Measurements from ENCODE around the gene NTHL1. TPM values are rescaled to one million over a fixed set of nuclear protein-coding genes. Genes with fewer than 3 reads are reported as not detected.

The NTHL1 gene
- total RNA-seq, 1 experiment from 2014 or later: 93.3 TPM

DNA sequence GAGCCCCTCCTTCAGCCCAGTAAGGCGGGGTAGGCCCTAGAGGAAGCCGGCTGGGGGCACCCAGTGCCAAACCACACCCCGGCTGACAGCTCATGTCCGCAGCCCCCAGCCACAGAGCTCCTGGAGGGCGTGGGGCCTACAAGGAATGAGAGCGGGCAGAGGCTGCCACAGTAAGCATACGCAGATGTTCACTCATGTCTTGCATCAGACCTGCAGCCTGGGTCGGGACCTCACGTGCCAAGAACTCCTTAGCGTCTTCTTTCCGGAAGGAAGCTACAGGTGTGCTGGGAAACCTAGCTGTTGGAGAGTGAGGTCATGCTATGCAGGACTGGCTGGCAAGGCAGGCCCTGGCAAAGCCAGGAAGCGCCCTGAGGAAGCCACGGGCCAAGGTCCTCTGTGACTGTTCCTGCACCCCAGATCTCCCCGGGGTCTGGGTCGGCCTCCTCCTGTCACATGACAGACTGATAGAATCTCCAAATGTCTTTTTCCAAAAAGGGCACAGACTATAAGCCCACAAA, 39.6 kb downstream of the NTHL1 start (continued):
- TF ChIP-seq, protein P1, sequence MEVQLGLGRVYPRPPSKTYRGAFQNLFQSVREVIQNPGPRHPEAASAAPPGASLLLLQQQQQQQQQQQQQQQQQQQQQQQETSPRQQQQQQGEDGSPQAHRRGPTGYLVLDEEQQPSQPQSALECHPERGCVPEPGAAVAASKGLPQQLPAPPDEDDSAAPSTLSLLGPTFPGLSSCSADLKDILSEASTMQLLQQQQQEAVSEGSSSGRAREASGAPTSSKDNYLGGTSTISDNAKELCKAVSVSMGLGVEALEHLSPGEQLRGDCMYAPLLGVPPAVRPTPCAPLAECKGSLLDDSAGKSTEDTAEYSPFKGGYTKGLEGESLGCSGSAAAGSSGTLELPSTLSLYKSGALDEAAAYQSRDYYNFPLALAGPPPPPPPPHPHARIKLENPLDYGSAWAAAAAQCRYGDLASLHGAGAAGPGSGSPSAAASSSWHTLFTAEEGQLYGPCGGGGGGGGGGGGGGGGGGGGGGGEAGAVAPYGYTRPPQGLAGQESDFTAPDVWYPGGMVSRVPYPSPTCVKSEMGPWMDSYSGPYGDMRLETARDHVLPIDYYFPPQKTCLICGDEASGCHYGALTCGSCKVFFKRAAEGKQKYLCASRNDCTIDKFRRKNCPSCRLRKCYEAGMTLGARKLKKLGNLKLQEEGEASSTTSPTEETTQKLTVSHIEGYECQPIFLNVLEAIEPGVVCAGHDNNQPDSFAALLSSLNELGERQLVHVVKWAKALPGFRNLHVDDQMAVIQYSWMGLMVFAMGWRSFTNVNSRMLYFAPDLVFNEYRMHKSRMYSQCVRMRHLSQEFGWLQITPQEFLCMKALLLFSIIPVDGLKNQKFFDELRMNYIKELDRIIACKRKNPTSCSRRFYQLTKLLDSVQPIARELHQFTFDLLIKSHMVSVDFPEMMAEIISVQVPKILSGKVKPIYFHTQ (CRISPR knock-in tag; IDR thresholded peaks at IDR 0.05): no peak
- TF ChIP-seq, protein P2, sequence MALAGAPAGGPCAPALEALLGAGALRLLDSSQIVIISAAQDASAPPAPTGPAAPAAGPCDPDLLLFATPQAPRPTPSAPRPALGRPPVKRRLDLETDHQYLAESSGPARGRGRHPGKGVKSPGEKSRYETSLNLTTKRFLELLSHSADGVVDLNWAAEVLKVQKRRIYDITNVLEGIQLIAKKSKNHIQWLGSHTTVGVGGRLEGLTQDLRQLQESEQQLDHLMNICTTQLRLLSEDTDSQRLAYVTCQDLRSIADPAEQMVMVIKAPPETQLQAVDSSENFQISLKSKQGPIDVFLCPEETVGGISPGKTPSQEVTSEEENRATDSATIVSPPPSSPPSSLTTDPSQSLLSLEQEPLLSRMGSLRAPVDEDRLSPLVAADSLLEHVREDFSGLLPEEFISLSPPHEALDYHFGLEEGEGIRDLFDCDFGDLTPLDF (CRISPR knock-in tag; IDR thresholded peaks at IDR 0.05): no peak
- TF ChIP-seq, protein P3, sequence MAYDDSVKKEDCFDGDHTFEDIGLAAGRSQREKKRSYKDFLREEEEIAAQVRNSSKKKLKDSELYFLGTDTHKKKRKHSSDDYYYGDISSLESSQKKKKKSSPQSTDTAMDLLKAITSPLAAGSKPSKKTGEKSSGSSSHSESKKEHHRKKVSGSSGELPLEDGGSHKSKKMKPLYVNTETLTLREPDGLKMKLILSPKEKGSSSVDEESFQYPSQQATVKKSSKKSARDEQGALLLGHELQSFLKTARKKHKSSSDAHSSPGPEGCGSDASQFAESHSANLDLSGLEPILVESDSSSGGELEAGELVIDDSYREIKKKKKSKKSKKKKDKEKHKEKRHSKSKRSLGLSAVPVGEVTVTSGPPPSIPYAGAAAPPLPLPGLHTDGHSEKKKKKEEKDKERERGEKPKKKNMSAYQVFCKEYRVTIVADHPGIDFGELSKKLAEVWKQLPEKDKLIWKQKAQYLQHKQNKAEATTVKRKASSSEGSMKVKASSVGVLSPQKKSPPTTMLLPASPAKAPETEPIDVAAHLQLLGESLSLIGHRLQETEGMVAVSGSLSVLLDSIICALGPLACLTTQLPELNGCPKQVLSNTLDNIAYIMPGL (CRISPR knock-in tag; IDR thresholded peaks at IDR 0.05): no peak

DNA sequence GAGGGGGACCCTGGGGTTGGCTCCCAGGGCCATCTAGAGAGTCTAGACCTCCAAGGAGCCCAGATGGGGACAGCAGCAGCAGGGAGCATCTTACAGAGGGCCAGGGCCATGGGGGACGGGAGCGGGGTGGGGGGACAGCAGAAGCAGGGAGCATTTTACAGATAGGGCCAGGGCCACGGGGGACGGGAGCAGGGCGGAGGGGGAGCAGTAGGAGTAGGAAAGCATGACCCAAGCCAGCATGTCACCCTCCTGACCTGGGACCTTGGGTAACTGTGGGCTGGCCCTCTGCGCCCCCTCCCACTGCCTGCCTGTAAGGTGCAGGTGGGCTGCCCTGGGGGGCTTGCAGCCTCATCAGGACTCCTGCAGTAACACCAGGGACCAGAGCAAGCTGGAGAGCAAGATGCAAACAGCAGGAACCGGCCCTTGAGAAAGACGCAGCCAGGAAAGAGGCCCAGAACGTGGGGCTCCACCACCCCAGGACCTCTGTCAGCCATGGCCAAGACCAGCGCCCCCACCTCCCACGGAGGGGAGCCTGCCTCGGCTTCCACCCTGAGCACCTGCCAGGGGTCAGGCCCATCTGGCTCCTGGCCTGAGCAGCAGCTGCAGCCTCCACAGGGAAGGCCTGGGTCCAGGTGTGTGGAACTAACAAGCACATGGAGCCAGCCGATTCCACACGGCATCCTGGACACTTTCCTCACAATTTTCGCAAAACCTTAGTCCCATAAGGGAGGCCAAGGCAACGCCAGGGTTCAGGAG, 40.4 kb downstream of the NTHL1 start:
- H3K27ac Mint-ChIP-seq: peak overlapping the region; percentile 65; the same call in 1 of the 2 replicates
- CTCF ChIA-PET: interaction anchor here (0.7 to 1.5 kb wide), 2 partner anchors 10 to 15 kb away, joined by 3 read pairs; no protein-coding TSS in a partner anchor
- DNase-seq (ENCODE audit: low spot score): no peak

More for the DNA sequence above, 40.4 kb downstream of the NTHL1 start:
- no peak for TF ChIP-seq ETV6 (CRISPR knock-in tag; IDR thresholded peaks at IDR 0.05)
- TF ChIP-seq ZNF219 (CRISPR knock-in tag; IDR thresholded peaks at IDR 0.05; ENCODE audit: borderline replicate concordance): no peak
- TF ChIP-seq MXD4 (CRISPR knock-in tag; IDR thresholded peaks at IDR 0.05; ENCODE audit: borderline replicate concordance): no peak
- TF ChIP-seq SMAD3 (CRISPR knock-in tag; IDR thresholded peaks at IDR 0.05; ENCODE audit: borderline replicate concordance): no peak
- no peak for TF ChIP-seq TEAD4 (CRISPR knock-in tag; IDR thresholded peaks at IDR 0.05)
- TF ChIP-seq, protein P4, sequence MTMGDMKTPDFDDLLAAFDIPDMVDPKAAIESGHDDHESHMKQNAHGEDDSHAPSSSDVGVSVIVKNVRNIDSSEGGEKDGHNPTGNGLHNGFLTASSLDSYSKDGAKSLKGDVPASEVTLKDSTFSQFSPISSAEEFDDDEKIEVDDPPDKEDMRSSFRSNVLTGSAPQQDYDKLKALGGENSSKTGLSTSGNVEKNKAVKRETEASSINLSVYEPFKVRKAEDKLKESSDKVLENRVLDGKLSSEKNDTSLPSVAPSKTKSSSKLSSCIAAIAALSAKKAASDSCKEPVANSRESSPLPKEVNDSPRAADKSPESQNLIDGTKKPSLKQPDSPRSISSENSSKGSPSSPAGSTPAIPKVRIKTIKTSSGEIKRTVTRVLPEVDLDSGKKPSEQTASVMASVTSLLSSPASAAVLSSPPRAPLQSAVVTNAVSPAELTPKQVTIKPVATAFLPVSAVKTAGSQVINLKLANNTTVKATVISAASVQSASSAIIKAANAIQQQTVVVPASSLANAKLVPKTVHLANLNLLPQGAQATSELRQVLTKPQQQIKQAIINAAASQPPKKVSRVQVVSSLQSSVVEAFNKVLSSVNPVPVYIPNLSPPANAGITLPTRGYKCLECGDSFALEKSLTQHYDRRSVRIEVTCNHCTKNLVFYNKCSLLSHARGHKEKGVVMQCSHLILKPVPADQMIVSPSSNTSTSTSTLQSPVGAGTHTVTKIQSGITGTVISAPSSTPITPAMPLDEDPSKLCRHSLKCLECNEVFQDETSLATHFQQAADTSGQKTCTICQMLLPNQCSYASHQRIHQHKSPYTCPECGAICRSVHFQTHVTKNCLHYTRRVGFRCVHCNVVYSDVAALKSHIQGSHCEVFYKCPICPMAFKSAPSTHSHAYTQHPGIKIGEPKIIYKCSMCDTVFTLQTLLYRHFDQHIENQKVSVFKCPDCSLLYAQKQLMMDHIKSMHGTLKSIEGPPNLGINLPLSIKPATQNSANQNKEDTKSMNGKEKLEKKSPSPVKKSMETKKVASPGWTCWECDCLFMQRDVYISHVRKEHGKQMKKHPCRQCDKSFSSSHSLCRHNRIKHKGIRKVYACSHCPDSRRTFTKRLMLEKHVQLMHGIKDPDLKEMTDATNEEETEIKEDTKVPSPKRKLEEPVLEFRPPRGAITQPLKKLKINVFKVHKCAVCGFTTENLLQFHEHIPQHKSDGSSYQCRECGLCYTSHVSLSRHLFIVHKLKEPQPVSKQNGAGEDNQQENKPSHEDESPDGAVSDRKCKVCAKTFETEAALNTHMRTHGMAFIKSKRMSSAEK (CRISPR knock-in tag; IDR thresholded peaks at IDR 0.05; ENCODE audit: borderline replicate concordance): no peak
- TF ChIP-seq, protein P5, sequence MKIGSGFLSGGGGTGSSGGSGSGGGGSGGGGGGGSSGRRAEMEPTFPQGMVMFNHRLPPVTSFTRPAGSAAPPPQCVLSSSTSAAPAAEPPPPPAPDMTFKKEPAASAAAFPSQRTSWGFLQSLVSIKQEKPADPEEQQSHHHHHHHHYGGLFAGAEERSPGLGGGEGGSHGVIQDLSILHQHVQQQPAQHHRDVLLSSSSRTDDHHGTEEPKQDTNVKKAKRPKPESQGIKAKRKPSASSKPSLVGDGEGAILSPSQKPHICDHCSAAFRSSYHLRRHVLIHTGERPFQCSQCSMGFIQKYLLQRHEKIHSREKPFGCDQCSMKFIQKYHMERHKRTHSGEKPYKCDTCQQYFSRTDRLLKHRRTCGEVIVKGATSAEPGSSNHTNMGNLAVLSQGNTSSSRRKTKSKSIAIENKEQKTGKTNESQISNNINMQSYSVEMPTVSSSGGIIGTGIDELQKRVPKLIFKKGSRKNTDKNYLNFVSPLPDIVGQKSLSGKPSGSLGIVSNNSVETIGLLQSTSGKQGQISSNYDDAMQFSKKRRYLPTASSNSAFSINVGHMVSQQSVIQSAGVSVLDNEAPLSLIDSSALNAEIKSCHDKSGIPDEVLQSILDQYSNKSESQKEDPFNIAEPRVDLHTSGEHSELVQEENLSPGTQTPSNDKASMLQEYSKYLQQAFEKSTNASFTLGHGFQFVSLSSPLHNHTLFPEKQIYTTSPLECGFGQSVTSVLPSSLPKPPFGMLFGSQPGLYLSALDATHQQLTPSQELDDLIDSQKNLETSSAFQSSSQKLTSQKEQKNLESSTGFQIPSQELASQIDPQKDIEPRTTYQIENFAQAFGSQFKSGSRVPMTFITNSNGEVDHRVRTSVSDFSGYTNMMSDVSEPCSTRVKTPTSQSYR (CRISPR knock-in tag; IDR thresholded peaks at IDR 0.05): no peak
- TF ChIP-seq FOXP1 (CRISPR knock-in tag; IDR thresholded peaks at IDR 0.05; ENCODE audit: borderline replicate concordance): no peak
- no peak for TF ChIP-seq GTF2I (CRISPR knock-in tag; conservative IDR thresholded peaks at IDR 0.05)
- no peak for TF ChIP-seq CREM (CRISPR knock-in tag; IDR thresholded peaks at IDR 0.05)
- no peak for TF ChIP-seq ESRRA (CRISPR knock-in tag; IDR thresholded peaks at IDR 0.05; ENCODE audit: borderline replicate concordance)
- TF ChIP-seq, protein P6, sequence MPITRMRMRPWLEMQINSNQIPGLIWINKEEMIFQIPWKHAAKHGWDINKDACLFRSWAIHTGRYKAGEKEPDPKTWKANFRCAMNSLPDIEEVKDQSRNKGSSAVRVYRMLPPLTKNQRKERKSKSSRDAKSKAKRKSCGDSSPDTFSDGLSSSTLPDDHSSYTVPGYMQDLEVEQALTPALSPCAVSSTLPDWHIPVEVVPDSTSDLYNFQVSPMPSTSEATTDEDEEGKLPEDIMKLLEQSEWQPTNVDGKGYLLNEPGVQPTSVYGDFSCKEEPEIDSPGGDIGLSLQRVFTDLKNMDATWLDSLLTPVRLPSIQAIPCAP (CRISPR knock-in tag; IDR thresholded peaks at IDR 0.05): no peak
- TF ChIP-seq CREB1 (CRISPR knock-in tag; IDR thresholded peaks at IDR 0.05): no peak
- Mint-ChIP-seq H3K27me3 (ENCODE audit: low read depth) (no peaks in the 10 kb centered on the region), H3K9me3 (no peaks in the 10 kb centered on the region), H3K4me3 (peak overlapping the region; percentile 71), H3K36me3 (peaks cover 9% of the 10 kb centered on the region), H3K4me1 (peaks cover 39% of the 10 kb centered on the region)
- ATAC-seq: no peak
- POLR2A ChIA-PET: no interaction called here
